ENCODE measurements around the gene ZNF3.

ZNF3 gene

GRCh38 chr7:100118388-100119071 lies 37.0 kb upstream of the ZNF3 start:
- peak overlapping the region; percentile 67 for H3K4me3 ChIP-seq (replicated peaks; ENCODE audit: insufficient read depth, low read length)
- peak overlapping the region; percentile 97 for H3K27ac ChIP-seq (replicated peaks)
- TF ChIP-seq REST (IDR thresholded peaks at IDR 0.05; ENCODE audit: insufficient replicate concordance, low read depth) (no peak), GABPA (IDR thresholded peaks at IDR 0.05; ENCODE audit: low read depth) (no peak), SPI1 (IDR thresholded peaks at IDR 0.05; ENCODE audit: borderline replicate concordance, low read depth) (no peak), CTCF (IDR thresholded peaks at IDR 0.05; ENCODE audit: insufficient read depth, low read length) (no peak), POLR2AphosphoS5 (IDR thresholded peaks at IDR 0.05; ENCODE audit: low read depth) (no peak)
- no peaks in the 10 kb centered on the region for H3K27me3 ChIP-seq (ENCODE audit: insufficient read depth, poor library complexity, severe bottlenecking)
- DNase-seq (ENCODE audit: low read depth in 1 of 2, low spot score in 1 of 2), result no peak

GRCh38 chr7:100115026-100115425 lies 33.5 kb upstream of the ZNF3 start:
- Histone ChIP-seq H3K4me3 (replicated peaks; ENCODE audit: insufficient read depth, low read length) (no peak overlapping the region), H3K27ac (replicated peaks) (no peak overlapping the region), H3K27me3 (ENCODE audit: insufficient read depth, poor library complexity, severe bottlenecking) (no peaks in the 10 kb centered on the region)
- DNase-seq (ENCODE audit: low read depth in 1 of 2, low spot score in 1 of 2), result no peak
- TF ChIP-seq CTCF (IDR thresholded peaks at IDR 0.05; ENCODE audit: insufficient read depth, low read length), result no peak
- no peak for TF ChIP-seq GABPA (IDR thresholded peaks at IDR 0.05; ENCODE audit: low read depth)
- no peak for TF ChIP-seq POLR2AphosphoS5 (IDR thresholded peaks at IDR 0.05; ENCODE audit: low read depth)
- no peak for TF ChIP-seq SPI1 (IDR thresholded peaks at IDR 0.05; ENCODE audit: borderline replicate concordance, low read depth)
- TF ChIP-seq REST (IDR thresholded peaks at IDR 0.05; ENCODE audit: insufficient replicate concordance, low read depth), result no peak

- Histone ChIP-seq H3K27ac (replicated peaks) (no peak overlapping the region), H3K4me3 (replicated peaks; ENCODE audit: insufficient read depth, low read length) (no peak overlapping the region), H3K27me3 (ENCODE audit: insufficient read depth, poor library complexity, severe bottlenecking) (no peaks in the 10 kb centered on the region)
- no peak for TF ChIP-seq POLR2AphosphoS5 (IDR thresholded peaks at IDR 0.05; ENCODE audit: low read depth)
- no peak for TF ChIP-seq GABPA (IDR thresholded peaks at IDR 0.05; ENCODE audit: low read depth)
- TF ChIP-seq REST (IDR thresholded peaks at IDR 0.05; ENCODE audit: insufficient replicate concordance, low read depth), result no peak
- no peak for TF ChIP-seq SPI1 (IDR thresholded peaks at IDR 0.05; ENCODE audit: borderline replicate concordance, low read depth)
- no peak for TF ChIP-seq CTCF (IDR thresholded peaks at IDR 0.05; ENCODE audit: insufficient read depth, low read length)
- DNase-seq (ENCODE audit: low read depth in 1 of 2, low spot score in 1 of 2), result no peak
Measured at GRCh38 chr7:100111914-100112313, 30.4 kb upstream of the ZNF3 start.
